Upper lobe of left lung (tissue), 4 donors: ENCODE data around the gene PKNOX2.

Source experiments
- CTCF ChIP-seq, 6 experiments: fragments of 450-650 bp in 4 of 6; fragments of 200-600 bp in 2 of 6; sonication (generic) in 2 of 6; IDR thresholded peaks; one replicate each; pipeline ENCODE4 v1.5.1; 2016 to 2019; ENCODE audit warnings: antibody characterized with exemption in 6 of 6
- POLR2AphosphoS5 ChIP-seq, 2 donors: sonication (generic); formaldehyde crosslinking; IDR thresholded peaks; one replicate each; pipeline ENCODE4 v1.5.1; 2017; ENCODE audit warnings: antibody characterized with exemption in 2 of 2

GRCh38 chr11:125468025-125468424 is 303.5 kb downstream of the PKNOX2 start:
- TF ChIP-seq CTCF (IDR thresholded peaks at IDR 0.05) = no peak
- no peak for TF ChIP-seq POLR2AphosphoS5 (IDR thresholded peaks at IDR 0.05)
